Activated CD8-positive, alpha-beta T cell treated with anti-CD3 and anti-CD28 coated beads, Interleukin-2, amount 10 ng/mL, durations not matched to agents 7 days and 5 days (primary cell): ENCODE measurements around the gene C10orf90. TPM values are rescaled to one million over a fixed set of nuclear protein-coding genes. Genes with fewer than 3 reads are reported as not detected.

Experiments
- ATAC-seq: fragments of 150-1000 bp; cut with Tn5 transposase; one replicate; pipeline ENCODE4 v1.10.0; 2021; ENCODE audit warnings: moderate library complexity
- CTCF ChIA-PET: fragments of 350-600 bp; sonication (Branson Sonifier 250); formaldehyde crosslinking; loops from one replicate; lab custom pipeline; 2021; ENCODE audit warnings: antibody characterized with exemption; lab: Charles Lee
- POLR2A ChIA-PET: fragments of 350-600 bp; sonication (Branson Sonifier 250); formaldehyde crosslinking; loops from one replicate; lab custom pipeline; 2021; ENCODE audit warnings: antibody characterized with exemption; lab: Charles Lee
- DNase-seq: peaks from one replicate; pipeline ENCODE4 v3.0.0-alpha.2; 2020
- H3K27ac Mint-ChIP-seq: one replicate; pipeline ENCODE4 v1.8.0; 2021; ENCODE audit warnings: mild to moderate bottlenecking, mixed read lengths
- H3K27me3 Mint-ChIP-seq: one replicate; pipeline ENCODE4 v1.8.0; 2021; ENCODE audit warnings: low read depth, mixed read lengths
- H3K36me3 Mint-ChIP-seq: one replicate; pipeline ENCODE4 v1.8.0; 2021; ENCODE audit warnings: low read depth, mixed read lengths
- H3K4me1 Mint-ChIP-seq: one replicate; pipeline ENCODE4 v1.8.0; 2021; ENCODE audit warnings: low read depth, mixed read lengths
- H3K4me3 Mint-ChIP-seq: one replicate; pipeline ENCODE4 v1.8.0; 2021; ENCODE audit warnings: mild to moderate bottlenecking, mixed read lengths
- H3K9me3 Mint-ChIP-seq: one replicate; pipeline ENCODE4 v1.8.0; 2022; ENCODE audit warnings: mixed read lengths; ENCODE audit not compliant: insufficient read depth
- total RNA-seq, 2 experiments: library from RNA; stranded (reverse); gene quantifications; one replicate each; pipeline ENCODE4 v1.2.3, GENCODE V29; 2021

Gene C10orf90
- total RNA-seq, 2 experiments from 2014 or later, result not detected

GRCh38 chr10:126588024-126588423 is 82.5 kb downstream of the C10orf90 start:
- Mint-ChIP-seq H3K9me3 (no peaks in the 10 kb centered on the region), H3K36me3 (no peaks in the 10 kb centered on the region), H3K4me1 (no peaks in the 10 kb centered on the region), H3K27me3 (no peaks in the 10 kb centered on the region), H3K27ac (no peak overlapping the region), H3K4me3 (no peak overlapping the region)
- POLR2A ChIA-PET, result no interaction called here
- ATAC-seq (no peak), DNase-seq (no peak)
- CTCF ChIA-PET, result no interaction called here

GRCh38 chr10:126586878-126587277 is 83.6 kb downstream of the C10orf90 start:
- ATAC-seq (no peak), DNase-seq (no peak)
- no peak overlapping the region for H3K4me3 Mint-ChIP-seq
- ChIA-PET CTCF (no interaction called here), POLR2A (no interaction called here)
- H3K36me3 Mint-ChIP-seq, result no peaks in the 10 kb centered on the region
- no peaks in the 10 kb centered on the region for H3K27me3 Mint-ChIP-seq
- no peak overlapping the region for H3K27ac Mint-ChIP-seq
- no peaks in the 10 kb centered on the region for H3K4me1 Mint-ChIP-seq
- no peaks in the 10 kb centered on the region for H3K9me3 Mint-ChIP-seq

GRCh38 chr10:126586128-126586527 is 84.4 kb downstream of the C10orf90 start:
- Mint-ChIP-seq H3K27me3 (no peaks in the 10 kb centered on the region), H3K27ac (no peak overlapping the region)

GRCh38 chr10:126585249-126586017 is 85.1 kb downstream of the C10orf90 start:
- DNase-seq (no peak), ATAC-seq (no peak)
- Mint-ChIP-seq H3K27ac (no peak overlapping the region), H3K36me3 (no peaks in the 10 kb centered on the region), H3K9me3 (no peaks in the 10 kb centered on the region), H3K27me3 (no peaks in the 10 kb centered on the region), H3K4me1 (no peaks in the 10 kb centered on the region), H3K4me3 (no peak overlapping the region)
- POLR2A ChIA-PET, result no interaction called here
- CTCF ChIA-PET, result no interaction called here

More at GRCh38 chr10:126586128-126586527, 84.4 kb downstream of the C10orf90 start:
- ATAC-seq (no peak), DNase-seq (no peak)
- ChIA-PET POLR2A (no interaction called here), CTCF (no interaction called here)
- H3K9me3 Mint-ChIP-seq, result no peaks in the 10 kb centered on the region
- H3K4me1 Mint-ChIP-seq, result no peaks in the 10 kb centered on the region
- H3K4me3 Mint-ChIP-seq, result no peak overlapping the region
- no peaks in the 10 kb centered on the region for H3K36me3 Mint-ChIP-seq

- Mint-ChIP-seq H3K9me3 (no peaks in the 10 kb centered on the region), H3K27ac (no peak overlapping the region), H3K4me3 (no peak overlapping the region), H3K27me3 (no peaks in the 10 kb centered on the region), H3K36me3 (no peaks in the 10 kb centered on the region), H3K4me1 (no peaks in the 10 kb centered on the region)
- ATAC-seq (no peak), DNase-seq (no peak)
- POLR2A ChIA-PET, result no interaction called here
- CTCF ChIA-PET, result no interaction called here
These were observed 85.7 kb downstream of the C10orf90 start for GRCh38 chr10:126584836-126585235.

GRCh38 chr10:126583552-126584200 is 86.8 kb downstream of the C10orf90 start:
- Mint-ChIP-seq H3K4me3 (no peak overlapping the region), H3K36me3 (no peaks in the 10 kb centered on the region), H3K4me1 (no peaks in the 10 kb centered on the region), H3K27me3 (no peaks in the 10 kb centered on the region), H3K9me3 (no peaks in the 10 kb centered on the region), H3K27ac (no peak overlapping the region)
- ATAC-seq (no peak), DNase-seq (no peak)
- ChIA-PET POLR2A (no interaction called here), CTCF (no interaction called here)

GRCh38 chr10:126581648-126582046 is 88.8 kb downstream of the C10orf90 start:
- Mint-ChIP-seq H3K27ac (no peak overlapping the region), H3K4me3 (no peak overlapping the region), H3K27me3 (no peaks in the 10 kb centered on the region), H3K4me1 (no peaks in the 10 kb centered on the region), H3K36me3 (no peaks in the 10 kb centered on the region), H3K9me3 (no peaks in the 10 kb centered on the region)
- ATAC-seq, result no peak
- no peak for DNase-seq
- CTCF ChIA-PET, result no interaction called here
- POLR2A ChIA-PET, result no interaction called here

GRCh38 chr10:126580873-126581647 is 89.4 kb downstream of the C10orf90 start:
- Mint-ChIP-seq H3K27me3 (no peaks in the 10 kb centered on the region), H3K27ac (no peak overlapping the region), H3K4me3 (no peak overlapping the region), H3K4me1 (no peaks in the 10 kb centered on the region), H3K36me3 (no peaks in the 10 kb centered on the region), H3K9me3 (no peaks in the 10 kb centered on the region)
- POLR2A ChIA-PET, result no interaction called here
- ATAC-seq, result no peak
- no peak for DNase-seq
- CTCF ChIA-PET, result no interaction called here

- H3K27ac Mint-ChIP-seq, result no peak overlapping the region
- no peaks in the 10 kb centered on the region for H3K4me1 Mint-ChIP-seq
- no peaks in the 10 kb centered on the region for H3K36me3 Mint-ChIP-seq
- no peaks in the 10 kb centered on the region for H3K9me3 Mint-ChIP-seq
- CTCF ChIA-PET, result no interaction called here
- no peak overlapping the region for H3K4me3 Mint-ChIP-seq
- POLR2A ChIA-PET, result no interaction called here
- H3K27me3 Mint-ChIP-seq, result no peaks in the 10 kb centered on the region
- DNase-seq (no peak), ATAC-seq (no peak)
These were observed 94.2 kb downstream of the C10orf90 start for GRCh38 chr10:126576336-126576735.

- Mint-ChIP-seq H3K9me3 (no peaks in the 10 kb centered on the region), H3K4me3 (no peak overlapping the region), H3K27ac (no peak overlapping the region), H3K4me1 (no peaks in the 10 kb centered on the region), H3K36me3 (no peaks in the 10 kb centered on the region), H3K27me3 (no peaks in the 10 kb centered on the region)
- CTCF ChIA-PET, result no interaction called here
- DNase-seq, result no peak
- ATAC-seq, result no peak
- POLR2A ChIA-PET, result no interaction called here
These were observed 99.6 kb downstream of the C10orf90 start for GRCh38 chr10:126570621-126571602.

- no peaks in the 10 kb centered on the region for H3K36me3 Mint-ChIP-seq
- ChIA-PET CTCF (no interaction called here), POLR2A (no interaction called here)
- H3K27me3 Mint-ChIP-seq, result no peaks in the 10 kb centered on the region
- H3K27ac Mint-ChIP-seq, result no peak overlapping the region
- H3K9me3 Mint-ChIP-seq, result no peaks in the 10 kb centered on the region
- H3K4me1 Mint-ChIP-seq, result no peaks in the 10 kb centered on the region
- ATAC-seq, result no peak
- DNase-seq, result no peak
- no peak overlapping the region for H3K4me3 Mint-ChIP-seq
These were observed 100.3 kb downstream of the C10orf90 start for GRCh38 chr10:126570245-126570570.
